ENCODE results near the gene ZNF658.
"Not testable (repeated sequence)": the region's sequence is repeated elsewhere in the genome, so short reads cannot be mapped to it uniquely, and the experiment has no call there.

Gene ZNF658

DNA sequence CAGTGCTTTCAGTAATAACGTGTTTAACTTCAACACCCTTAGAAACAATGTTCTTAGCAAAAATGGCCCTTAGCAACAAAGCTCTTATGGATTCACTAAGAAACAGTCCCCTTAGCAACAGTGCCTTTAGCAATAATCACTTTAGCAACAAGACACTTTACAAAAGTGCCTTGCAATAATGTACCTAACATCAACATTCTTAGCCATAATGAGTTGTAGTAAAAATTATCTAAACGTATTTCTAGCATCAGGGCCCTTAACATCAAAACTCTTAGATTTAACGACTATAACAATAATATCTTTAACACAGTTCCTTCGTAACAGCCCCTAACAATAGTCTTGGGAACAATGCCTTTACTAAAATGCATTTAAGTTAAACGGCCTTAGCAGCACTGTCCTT is 37.8 kb downstream of the ZNF658 start:
- H3K36me3 ChIP-seq (ENCODE audit: control insufficient read depth in 2 of 2, insufficient read depth in 2 of 2, low read length in 2 of 2); H3K27me3 ChIP-seq (ENCODE audit: control insufficient read depth in 1 of 2, insufficient read depth in 2 of 2, low read length in 2 of 2); H3K4me1 ChIP-seq (ENCODE audit: control insufficient read depth, insufficient read depth, low read length); H3K4me3 ChIP-seq (ENCODE audit: low read length in 2 of 2); H3K9ac ChIP-seq (ENCODE audit: low read length in 2 of 2); H3K9me3 ChIP-seq (ENCODE audit: control insufficient read depth in 2 of 2, low read length in 2 of 2); H3K27ac ChIP-seq (ENCODE audit: low read length): not testable (repeated sequence)

DNA sequence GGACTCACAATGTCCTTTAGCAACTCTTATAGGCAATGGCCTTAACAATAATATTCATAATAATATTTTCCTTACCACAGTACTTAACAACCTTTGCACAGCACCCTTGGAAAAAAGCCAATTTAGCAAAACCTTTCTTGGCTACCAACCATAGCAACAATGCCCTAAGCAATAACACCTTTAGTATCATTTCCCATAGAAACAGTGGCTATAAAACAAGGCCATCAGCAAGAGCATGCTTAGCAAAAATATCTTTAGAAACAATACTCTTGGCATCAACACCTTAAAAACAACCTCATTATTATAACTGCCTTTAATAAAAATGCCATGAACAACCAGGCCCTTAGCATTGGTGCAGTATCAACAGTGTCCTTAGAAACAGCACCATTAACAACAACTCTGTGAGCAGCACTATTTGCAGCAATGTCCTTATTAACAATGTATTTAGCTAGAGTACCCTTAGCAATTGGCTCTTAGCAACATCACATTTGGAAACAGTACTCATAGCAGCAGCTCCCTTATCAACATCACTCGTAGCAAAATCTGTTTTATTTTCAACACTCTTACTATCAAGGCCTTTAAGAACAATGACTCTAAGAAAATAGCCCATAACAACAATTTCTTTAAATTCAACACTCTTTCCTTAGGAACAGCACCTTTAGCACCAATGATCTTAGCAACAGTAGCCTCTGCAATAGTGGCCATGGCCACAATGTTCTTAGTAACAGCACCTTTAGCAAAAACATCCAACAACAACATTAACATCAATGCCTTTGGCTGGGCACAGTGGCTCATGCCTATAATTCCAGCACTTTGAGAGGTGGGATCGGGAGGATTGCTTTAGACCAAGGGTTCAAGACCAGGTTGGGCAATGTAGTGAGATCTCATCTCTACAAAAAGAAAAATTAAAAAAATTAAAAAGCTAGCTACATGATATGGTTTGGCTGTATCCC is 39.6 kb downstream of the ZNF658 start:
- H3K4me3 ChIP-seq (ENCODE audit: low read length in 2 of 2); H3K36me3 ChIP-seq (ENCODE audit: control insufficient read depth in 2 of 2, insufficient read depth in 2 of 2, low read length in 2 of 2); H3K27ac ChIP-seq (ENCODE audit: low read length); H3K4me1 ChIP-seq (ENCODE audit: control insufficient read depth, insufficient read depth, low read length); H3K9me3 ChIP-seq (ENCODE audit: control insufficient read depth in 2 of 2, low read length in 2 of 2); H3K27me3 ChIP-seq (ENCODE audit: control insufficient read depth in 1 of 2, insufficient read depth in 2 of 2, low read length in 2 of 2); H3K9ac ChIP-seq (ENCODE audit: low read length in 2 of 2): not testable (repeated sequence)

GRCh38 chr9:66942400-66943155 is 42.1 kb downstream of the ZNF658 start:
- H3K27ac ChIP-seq (ENCODE audit: low read length); H3K4me1 ChIP-seq (ENCODE audit: control insufficient read depth, insufficient read depth, low read length); H3K36me3 ChIP-seq (ENCODE audit: control insufficient read depth in 2 of 2, insufficient read depth in 2 of 2, low read length in 2 of 2); H3K9ac ChIP-seq (ENCODE audit: low read length in 2 of 2); H3K9me3 ChIP-seq (ENCODE audit: control insufficient read depth in 2 of 2, low read length in 2 of 2); H3K27me3 ChIP-seq (ENCODE audit: control insufficient read depth in 1 of 2, insufficient read depth in 2 of 2, low read length in 2 of 2); H3K4me3 ChIP-seq (ENCODE audit: low read length in 2 of 2): not testable (repeated sequence)

- H3K4me3 ChIP-seq (ENCODE audit: low read length in 2 of 2); H3K36me3 ChIP-seq (ENCODE audit: control insufficient read depth in 2 of 2, insufficient read depth in 2 of 2, low read length in 2 of 2); H3K9me3 ChIP-seq (ENCODE audit: control insufficient read depth in 2 of 2, low read length in 2 of 2); H3K27me3 ChIP-seq (ENCODE audit: control insufficient read depth in 1 of 2, insufficient read depth in 2 of 2, low read length in 2 of 2); H3K4me1 ChIP-seq (ENCODE audit: control insufficient read depth, insufficient read depth, low read length); H3K9ac ChIP-seq (ENCODE audit: low read length in 2 of 2); H3K27ac ChIP-seq (ENCODE audit: low read length): not testable (repeated sequence)
Observed at GRCh38 chr9:66952576-66952975, 52.1 kb downstream of the ZNF658 start.
